ENCODE data around the gene MCTP1. TPM values are rescaled to one million over a fixed set of nuclear protein-coding genes. Genes with fewer than 3 reads are reported as not detected.

MCTP1 gene
- total and polyA plus RNA-seq, 2 of the 8 experiments (the other 6 are each of a cell fraction or from before 2014, with no cell fraction given): 0.56 to 3.4 TPM

- Histone ChIP-seq H3K36me3 (ENCODE audit: control insufficient read depth in 2 of 4, insufficient read depth in 4 of 4, low read length in 3 of 4) (no peaks in the 10 kb centered on the region), H2AK5ac (ENCODE audit: low read depth, low read length) (no peak overlapping the region), H3K27me3 (replicated peaks in 1 of 4; ENCODE audit: control insufficient read depth in 3 of 4, extremely low read depth in 1 of 4, insufficient read depth in 3 of 4, low read length in 3 of 4) (no peaks in the 10 kb centered on the region), H2AFZ (ENCODE audit: low read length) (no peak overlapping the region), H3K4me2 (ENCODE audit: insufficient read depth in 1 of 2, low read depth in 2 of 2, low read length in 2 of 2) (no peak overlapping the region), H3K79me2 (ENCODE audit: control insufficient read depth in 1 of 2, insufficient read depth in 2 of 2, low read length in 2 of 2) (no peaks in the 10 kb centered on the region), H3K23me2 (ENCODE audit: low read depth, low read length) (no peaks in the 10 kb centered on the region), H3K79me1 (ENCODE audit: low read depth, low read length) (no peaks in the 10 kb centered on the region), H2BK5ac (ENCODE audit: low read depth, low read length) (no peak overlapping the region), H3K4me1 (replicated peaks in 1 of 4; ENCODE audit: control insufficient read depth in 3 of 4, insufficient read depth in 4 of 4, low read length in 3 of 4) (no peaks in the 10 kb centered on the region), H3K23ac (ENCODE audit: insufficient read length) (no peak overlapping the region), H3K14ac (ENCODE audit: insufficient read length) (no peak overlapping the region), H2BK20ac (ENCODE audit: low read length) (no peak overlapping the region), H4K20me1 (replicated peaks in 1 of 2; ENCODE audit: control insufficient read depth in 1 of 2, insufficient read depth in 2 of 2, low read length in 2 of 2) (no peaks in the 10 kb centered on the region), H3K56ac (replicated peaks; ENCODE audit: insufficient read length, low read depth, low read length) (no peak overlapping the region), H2BK120ac (replicated peaks; ENCODE audit: low read depth, low read length) (no peak overlapping the region), H3K4me3 (ENCODE audit: extremely low read depth in 1 of 4, insufficient read depth in 2 of 4, low read depth in 3 of 4, low read length in 4 of 4) (no peak overlapping the region), H3K18ac (ENCODE audit: extremely low read depth, low read length) (no peak overlapping the region), H3K4ac (replicated peaks; ENCODE audit: insufficient read length, low read depth, low read length) (no peak overlapping the region), H4K5ac (ENCODE audit: insufficient read length, low read depth, low read length) (no peak overlapping the region), H3K9me3 (ENCODE audit: insufficient read depth in 2 of 2, low read depth in 1 of 2, low read length in 1 of 2) (no peaks in the 10 kb centered on the region), H3K27ac (ENCODE audit: low read depth, low read length) (no peak overlapping the region), H3K9ac (replicated peaks in 1 of 4; ENCODE audit: extremely low read depth in 1 of 4, low read depth in 3 of 4, low read length in 3 of 4) (no peak overlapping the region), H2BK12ac (ENCODE audit: low read depth, low read length) (no peak overlapping the region), H2BK15ac (ENCODE audit: low read length) (no peak overlapping the region), H4K91ac (replicated peaks; ENCODE audit: insufficient read length, low read length) (no peak overlapping the region), H4K8ac (ENCODE audit: extremely low read depth, insufficient read depth, low read length) (no peak overlapping the region)
- no peak for FAIRE-seq
- DNase-seq (ENCODE audit: low read depth in 1 of 2, low spot score in 2 of 2): no peak
- 92% methylated on average over 3 of the region's 3 CpGs; no CpG with 5 or more reads in 1 of the 2 experiments for WGBS, 2 experiments (ENCODE audit: extremely low coverage in 1 of 2, insufficient coverage in 1 of 2, insufficient read length in 1 of 2, insufficient replicate concordance in 2 of 2, low coverage in 1 of 2, low lambda C conversion rate in 2 of 2, missing lambda C conversion rate in 1 of 2)
- ChIA-PET POLR2A (ENCODE audit: partially characterized antibody) (interaction anchor here (0.6 kb wide), 1 partner anchor 202 kb away, joined by 3 read pairs; no protein-coding TSS in a partner anchor), CTCF (ENCODE audit: partially characterized antibody) (interaction anchor here (1.1 to 3.6 kb wide), 5 partner anchors 10 to 82 kb away, joined by 3 to 14 read pairs (median 5); no protein-coding TSS in a partner anchor)
- TF ChIP-seq CHD1 (IDR thresholded peaks at IDR 0.05; ENCODE audit: low read depth, low read length) (no peak), TAF1 (IDR thresholded peaks at IDR 0.05; ENCODE audit: low read depth, low read length) (no peak), TCF12 (IDR thresholded peaks at IDR 0.05; ENCODE audit: low read depth, low read length) (no peak)
Measured at GRCh38 chr5:94820488-94820887, 464.4 kb downstream of the MCTP1 start.

All from H1 (cell line).